LNCAP (cell line): Measurements from ENCODE around the gene TNP2.

Source experiments
- CTCF ChIP-seq: fragments of 450-650 bp; IDR thresholded peaks from 2 replicates; pipeline ENCODE4 v1.5.1; 2017; ENCODE audit warnings: mild to moderate bottlenecking

Gene TNP2

GRCh38 chr16:11270602-11271162 is 1.6 kb upstream of the TNP2 start:
- no peak for TF ChIP-seq CTCF

- no peak for TF ChIP-seq CTCF
Measured at GRCh38 chr16:11265124-11265523, 4.0 kb downstream of the TNP2 start.

- no peak for TF ChIP-seq CTCF
Measured at GRCh38 chr16:11264155-11264832, 4.8 kb downstream of the TNP2 start.

GRCh38 chr16:11263737-11264136 is 5.4 kb downstream of the TNP2 start:
- TF ChIP-seq CTCF, result no peak

GRCh38 chr16:11262915-11263314 is 6.2 kb downstream of the TNP2 start:
- no peak for TF ChIP-seq CTCF

GRCh38 chr16:11260596-11260966 is 8.5 kb downstream of the TNP2 start:
- no peak for TF ChIP-seq CTCF

- no peak for TF ChIP-seq CTCF
Measured at GRCh38 chr16:11259655-11260595, 9.2 kb downstream of the TNP2 start.
